AG09319 (cell line): ENCODE results near the gene CEPT1.

Experiments
- DNase-seq: peaks from one replicate; pipeline ENCODE4 v3.0.0-alpha.2; 2010; ENCODE audit warnings: low read depth; ENCODE audit errors: extremely low read depth
- CTCF ChIP-seq: IDR thresholded peaks from 2 replicates; pipeline ENCODE4 v1.5.1; 2011; ENCODE audit warnings: low read depth, mild to moderate bottlenecking, inconsistent platforms, low read length, moderate library complexity

The CEPT1 gene

GRCh38 chr1:111199881-111200801 lies 60.1 kb downstream of the CEPT1 start, which contains the start of gene DENND2D:
TSS of gene DENND2D (minus strand) at chr1:111200646. CDS start at chr1:111200459, 187 bp downstream.
- DNase-seq: no peak
- no peak for TF ChIP-seq CTCF

GRCh38 chr1:111200802-111201161 lies 60.8 kb downstream of the CEPT1 start:
- TF ChIP-seq CTCF: no peak
- DNase-seq: no peak

- TF ChIP-seq CTCF: no peak
- DNase-seq: no peak
These were observed 61.5 kb downstream of the CEPT1 start for GRCh38 chr1:111201275-111202090.

- DNase-seq: no peak
- TF ChIP-seq CTCF: no peak
These were observed 62.3 kb downstream of the CEPT1 start for GRCh38 chr1:111202366-111202706.

GRCh38 chr1:111202707-111203623 lies 62.9 kb downstream of the CEPT1 start:
- no peak for TF ChIP-seq CTCF
- DNase-seq: no peak

GRCh38 chr1:111203681-111204200 lies 63.7 kb downstream of the CEPT1 start:
- TF ChIP-seq CTCF: no peak
- DNase-seq: no peak
